ACC112 (cell line): ENCODE results near the gene EEPD1.

Source experiments
- H2AFZ ChIP-seq: fragments of 200-600 bp; sonication (generic); one replicate; pipeline ENCODE4 v1.6.0; 2017; ENCODE audit warnings: antibody characterized with exemption, low read length; ENCODE audit not compliant: unreplicated experiment
- H3K27ac ChIP-seq: fragments of 200-600 bp; sonication (generic); 2 replicates; pipeline ENCODE4 v1.5.1; 2014; ENCODE audit warnings: low read depth, mild to moderate bottlenecking, antibody characterized with exemption, low read length, moderate library complexity
- H3K27me3 ChIP-seq: fragments of 200-600 bp; sonication (generic); 2 replicates; pipeline ENCODE4 v1.6.1; 2014; ENCODE audit warnings: mild to moderate bottlenecking, antibody characterized with exemption, low read length, moderate library complexity, mixed read lengths; ENCODE audit not compliant: insufficient read depth
- H3K36me3 ChIP-seq: fragments of 200-600 bp; sonication (generic); 2 replicates; pipeline ENCODE4 v1.6.1; 2016; ENCODE audit warnings: mild to moderate bottlenecking, antibody characterized with exemption, low read length, moderate library complexity, mixed read lengths; ENCODE audit not compliant: insufficient read depth
- H3K4me1 ChIP-seq: fragments of 200-600 bp; sonication (generic); one replicate; pipeline ENCODE4 v1.6.1; 2016; ENCODE audit warnings: low read length, mixed read lengths; ENCODE audit not compliant: insufficient read depth, unreplicated experiment, control insufficient read depth
- H3K4me3 ChIP-seq: fragments of 200-600 bp; sonication (generic); 2 replicates; pipeline ENCODE4 v1.5.1; 2014; ENCODE audit warnings: mild to moderate bottlenecking, low read depth, low read length
- H3K79me2 ChIP-seq: fragments of 200-600 bp; sonication (generic); one replicate; pipeline ENCODE4 v1.6.0; 2016; ENCODE audit warnings: low read length; ENCODE audit not compliant: control insufficient read depth, unreplicated experiment, insufficient read depth

EEPD1 gene

DNA sequence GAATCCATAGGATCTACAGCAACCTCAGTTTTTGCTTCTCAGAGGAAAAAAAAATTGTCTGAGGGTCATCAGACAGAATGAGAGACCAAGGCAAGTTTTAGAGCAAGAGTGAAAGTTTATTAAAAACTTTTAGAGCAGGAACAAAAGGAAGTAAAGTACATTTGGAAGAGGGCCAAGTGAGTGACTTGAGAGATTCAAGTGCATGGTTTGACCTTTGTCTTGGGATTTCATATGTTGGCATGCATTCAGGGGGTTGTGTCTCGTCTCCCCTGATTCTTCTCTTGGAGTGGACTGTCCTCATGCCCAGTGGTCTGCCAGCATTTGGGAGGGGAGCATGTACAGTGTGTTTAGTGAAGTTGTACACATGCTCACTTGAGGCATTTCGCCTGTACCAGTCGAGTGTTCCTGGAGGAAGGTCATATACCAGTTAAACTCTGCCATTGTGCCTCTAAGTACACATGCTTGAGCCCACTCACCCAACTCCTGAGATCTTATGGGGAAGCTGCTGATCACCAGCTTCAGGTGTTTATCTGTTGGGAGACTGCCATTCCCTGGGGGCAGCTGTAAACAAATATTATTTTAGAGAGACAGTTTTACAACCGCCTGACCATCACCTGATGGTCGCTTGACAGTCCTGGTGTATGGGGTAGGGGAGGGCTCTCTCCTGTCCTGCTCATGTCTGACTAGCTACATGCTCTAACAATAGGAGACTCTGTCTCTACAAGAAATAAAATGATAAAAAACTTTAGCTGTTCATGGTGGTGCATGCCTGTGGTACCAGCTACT, 109.4 kb downstream of the EEPD1 start:
- Histone ChIP-seq H3K27me3 (no peaks in the 10 kb centered on the region), H3K36me3 (no peaks in the 10 kb centered on the region), H3K27ac (no peak overlapping the region), H3K4me3 (no peak overlapping the region), H3K79me2 (no peaks in the 10 kb centered on the region), H2AFZ (no peak overlapping the region), H3K4me1 (peaks cover 29% of the 10 kb centered on the region)

- H3K79me2 ChIP-seq, result no peaks in the 10 kb centered on the region
- H3K4me3 ChIP-seq, result no peak overlapping the region
- peaks cover 29% of the 10 kb centered on the region for H3K4me1 ChIP-seq
- H3K27ac ChIP-seq, result no peak overlapping the region
- H2AFZ ChIP-seq, result no peak overlapping the region
- H3K36me3 ChIP-seq, result no peaks in the 10 kb centered on the region
- no peaks in the 10 kb centered on the region for H3K27me3 ChIP-seq
Measured at GRCh38 chr7:36263095-36263484, 110.0 kb downstream of the EEPD1 start.

DNA sequence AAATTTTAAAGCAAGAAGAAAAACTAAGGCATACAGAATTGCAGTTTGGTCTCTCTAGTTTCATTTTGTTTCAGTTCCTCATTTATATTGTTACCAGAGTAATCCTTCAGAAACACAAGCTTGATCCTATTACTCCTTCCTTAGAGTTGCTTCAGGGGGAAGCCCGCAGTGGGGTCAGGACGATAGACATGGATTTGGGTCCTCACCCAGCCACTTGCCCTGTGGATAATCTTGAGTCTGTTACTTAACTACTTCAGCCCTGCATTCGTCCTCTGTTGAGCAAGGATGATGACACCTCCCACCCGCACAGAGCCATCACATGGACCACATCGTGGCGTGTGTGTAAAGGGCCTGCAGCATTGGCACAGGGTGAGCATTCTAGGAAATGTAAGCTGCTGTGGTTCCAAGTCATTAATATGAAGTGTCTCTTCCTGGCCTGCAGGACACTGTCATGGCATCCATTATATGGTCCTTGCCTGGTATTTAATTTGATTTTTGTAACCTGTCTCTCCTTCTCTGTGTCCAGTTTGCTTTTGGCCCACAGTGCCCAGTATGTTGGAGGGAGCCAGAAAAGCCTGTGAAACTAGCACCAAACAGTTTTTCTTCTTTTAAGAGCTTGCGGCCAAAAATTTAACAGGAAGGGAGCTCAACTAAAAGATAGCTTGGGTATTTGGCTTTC, 111.2 kb downstream of the EEPD1 start:
- H3K4me1 ChIP-seq, result peaks cover 29% of the 10 kb centered on the region
- no peak overlapping the region for H3K27ac ChIP-seq
- no peaks in the 10 kb centered on the region for H3K79me2 ChIP-seq
- no peaks in the 10 kb centered on the region for H3K27me3 ChIP-seq
- no peaks in the 10 kb centered on the region for H3K36me3 ChIP-seq
- H3K4me3 ChIP-seq, result no peak overlapping the region
- H2AFZ ChIP-seq, result no peak overlapping the region

- Histone ChIP-seq H2AFZ (no peak overlapping the region), H3K36me3 (no peaks in the 10 kb centered on the region), H3K27ac (no peak overlapping the region), H3K79me2 (no peaks in the 10 kb centered on the region), H3K27me3 (no peaks in the 10 kb centered on the region), H3K4me3 (no peak overlapping the region), H3K4me1 (peaks cover 29% of the 10 kb centered on the region)
Measured at GRCh38 chr7:36264913-36265516, 112.0 kb downstream of the EEPD1 start.

DNA sequence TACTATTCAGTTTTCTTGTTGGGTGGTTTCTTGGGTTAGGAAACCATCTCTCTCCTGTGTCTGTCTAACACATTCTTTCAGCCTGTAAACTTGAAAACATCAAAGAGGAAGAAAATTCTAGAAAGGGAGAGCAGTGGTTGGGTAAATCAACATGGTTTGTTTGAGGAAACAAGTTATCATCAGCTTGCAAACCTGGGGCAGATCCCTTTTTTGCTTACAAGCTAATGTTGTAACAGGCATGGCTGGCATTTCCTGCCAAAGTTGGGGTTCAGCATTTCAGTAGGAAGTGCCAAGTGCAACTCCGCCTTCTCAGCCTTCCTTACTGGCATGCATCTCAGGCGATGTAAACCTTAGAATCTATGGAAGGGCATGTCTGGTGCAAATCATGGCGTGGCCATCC, 112.6 kb downstream of the EEPD1 start:
- no peaks in the 10 kb centered on the region for H3K79me2 ChIP-seq
- H3K4me3 ChIP-seq, result no peak overlapping the region
- H3K27me3 ChIP-seq, result no peaks in the 10 kb centered on the region
- H3K27ac ChIP-seq, result no peak overlapping the region
- no peak overlapping the region for H2AFZ ChIP-seq
- H3K4me1 ChIP-seq, result peaks cover 29% of the 10 kb centered on the region
- no peaks in the 10 kb centered on the region for H3K36me3 ChIP-seq

- no peak overlapping the region for H3K4me3 ChIP-seq
- H2AFZ ChIP-seq, result no peak overlapping the region
- no peak overlapping the region for H3K27ac ChIP-seq
- no peaks in the 10 kb centered on the region for H3K27me3 ChIP-seq
- peaks cover 25% of the 10 kb centered on the region for H3K4me1 ChIP-seq
- no peaks in the 10 kb centered on the region for H3K79me2 ChIP-seq
- H3K36me3 ChIP-seq, result no peaks in the 10 kb centered on the region
Measured at GRCh38 chr7:36266190-36266589, 113.1 kb downstream of the EEPD1 start.

DNA sequence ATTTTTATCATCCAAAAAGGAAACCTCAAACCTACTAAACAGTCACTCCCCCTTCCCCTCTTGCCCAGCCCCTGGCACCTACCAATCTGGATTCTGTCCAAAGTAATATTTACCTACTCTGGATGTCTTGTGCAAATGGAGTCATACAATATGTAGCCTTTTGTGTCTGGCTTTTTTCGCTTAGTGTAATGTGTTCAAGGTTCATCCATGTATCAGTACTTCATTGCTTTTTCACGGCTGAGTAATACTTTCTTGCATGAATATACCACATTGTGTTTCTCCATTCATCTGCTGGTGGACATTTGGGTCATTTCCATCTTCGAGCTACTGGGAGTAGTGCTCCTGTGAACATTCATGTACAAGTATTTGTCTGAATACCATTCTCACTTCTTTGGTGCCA, 113.6 kb downstream of the EEPD1 start:
- Histone ChIP-seq H3K79me2 (no peaks in the 10 kb centered on the region), H2AFZ (no peak overlapping the region), H3K4me1 (peaks cover 20% of the 10 kb centered on the region), H3K27me3 (no peaks in the 10 kb centered on the region), H3K27ac (no peak overlapping the region), H3K36me3 (no peaks in the 10 kb centered on the region), H3K4me3 (no peak overlapping the region)

DNA sequence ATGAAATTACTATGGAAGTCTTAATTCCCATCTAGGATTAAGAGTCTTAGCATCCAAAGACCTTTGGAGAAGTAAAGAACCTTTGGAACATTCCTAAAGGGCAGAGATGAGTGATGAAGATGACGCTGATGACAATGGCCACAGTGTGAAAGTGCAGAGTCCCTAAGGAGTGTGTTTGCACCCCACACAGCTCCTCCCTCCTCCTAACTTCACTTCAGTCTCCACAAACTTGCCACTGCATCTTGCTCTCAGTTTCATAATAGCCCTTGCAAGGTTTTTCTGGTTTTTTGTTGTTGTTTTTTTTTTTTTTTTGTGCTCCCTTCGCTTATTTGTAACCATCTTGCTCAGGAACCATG, 119.1 kb downstream of the EEPD1 start:
- no peaks in the 10 kb centered on the region for H3K36me3 ChIP-seq
- peaks cover 5% of the 10 kb centered on the region for H3K4me1 ChIP-seq
- no peak overlapping the region for H3K4me3 ChIP-seq
- H3K27ac ChIP-seq, result no peak overlapping the region
- H3K79me2 ChIP-seq, result no peaks in the 10 kb centered on the region
- no peak overlapping the region for H2AFZ ChIP-seq
- H3K27me3 ChIP-seq, result no peaks in the 10 kb centered on the region

GRCh38 chr7:36272567-36273269, 119.7 kb downstream of the EEPD1 start:
- H3K79me2 ChIP-seq, result no peaks in the 10 kb centered on the region
- no peak overlapping the region for H3K27ac ChIP-seq
- H3K4me1 ChIP-seq, result peaks cover 8% of the 10 kb centered on the region
- H3K4me3 ChIP-seq, result no peak overlapping the region
- no peaks in the 10 kb centered on the region for H3K27me3 ChIP-seq
- H3K36me3 ChIP-seq, result no peaks in the 10 kb centered on the region
- no peak overlapping the region for H2AFZ ChIP-seq

- no peak overlapping the region for H3K4me3 ChIP-seq
- no peaks in the 10 kb centered on the region for H3K27me3 ChIP-seq
- H3K4me1 ChIP-seq, result peaks cover 8% of the 10 kb centered on the region
- no peak overlapping the region for H2AFZ ChIP-seq
- no peak overlapping the region for H3K27ac ChIP-seq
- no peaks in the 10 kb centered on the region for H3K36me3 ChIP-seq
- no peaks in the 10 kb centered on the region for H3K79me2 ChIP-seq
Measured at GRCh38 chr7:36273836-36274235, 120.8 kb downstream of the EEPD1 start.
